NCI-H526 treated with DMSO at 0.1 percent for 48 hours (cell line): ENCODE data around the gene C1orf56.

Experiments
- DNase-seq: peaks from one replicate; lab custom pipeline; 2025; lab: John Stamatoyannopoulos, UW

Gene C1orf56

GRCh38 chr1:151024540-151025146 lies 22.9 kb upstream of the C1orf56 start:
- DNase-seq = peak; percentile 49

- DNase-seq = no peak
Observed at GRCh38 chr1:151026460-151026859, 21.1 kb upstream of the C1orf56 start.

GRCh38 chr1:151032164-151032563 lies 15.4 kb upstream of the C1orf56 start:
- DNase-seq = no peak

- DNase-seq = no peak
Observed at GRCh38 chr1:151035167-151035566, 12.4 kb upstream of the C1orf56 start.

GRCh38 chr1:151036356-151036755 lies 11.2 kb upstream of the C1orf56 start, which contains the start of gene BNIPL:
TSS of gene BNIPL (plus strand) at chr1:151036586. CDS start at chr1:151036726, 140 bp downstream.
- no peak for DNase-seq

- DNase-seq = no peak
Observed at GRCh38 chr1:151037032-151037431, 10.5 kb upstream of the C1orf56 start.

- no peak for DNase-seq
Observed at GRCh38 chr1:151039521-151039920, 8.0 kb upstream of the C1orf56 start.

GRCh38 chr1:151043163-151043562 lies 4.4 kb upstream of the C1orf56 start:
- DNase-seq = no peak

- DNase-seq = peak; percentile 86
Observed at GRCh38 chr1:151047925-151048644, 534 bp downstream of the C1orf56 start.

- DNase-seq = no peak
Observed at GRCh38 chr1:151048645-151049032, 1.1 kb downstream of the C1orf56 start.

GRCh38 chr1:151049458-151049857 lies 1.9 kb downstream of the C1orf56 start:
- no peak for DNase-seq

GRCh38 chr1:151050051-151050688 lies 2.6 kb downstream of the C1orf56 start:
- no peak for DNase-seq

GRCh38 chr1:151051356-151052009 lies 3.9 kb downstream of the C1orf56 start:
- DNase-seq = no peak

GRCh38 chr1:151054971-151055547 lies 7.5 kb downstream of the C1orf56 start:
- no peak for DNase-seq

GRCh38 chr1:151055581-151055980 lies 8.0 kb downstream of the C1orf56 start:
- DNase-seq = no peak

- DNase-seq = no peak
Observed at GRCh38 chr1:151056149-151056548, 8.6 kb downstream of the C1orf56 start.

- DNase-seq = peak; percentile 88
Observed at GRCh38 chr1:151058692-151059091, 11.1 kb downstream of the C1orf56 start.

GRCh38 chr1:151059109-151060006 lies 11.8 kb downstream of the C1orf56 start, which contains the start of gene CDC42SE1:
TSS of gene CDC42SE1 (minus strand) at chr1:151059622. CDS start at chr1:151055730, 3,892 bp downstream.
- DNase-seq = peak; percentile 97

GRCh38 chr1:151060007-151060656 lies 12.6 kb downstream of the C1orf56 start, which contains the start of gene MLLT11:
TSS of gene MLLT11 (plus strand) at chr1:151060397. CDS start at chr1:151067225, 6,828 bp downstream.
- peak; percentile 95 for DNase-seq

- DNase-seq = peak; percentile 79
Observed at GRCh38 chr1:151060657-151061421, 13.3 kb downstream of the C1orf56 start.
